DMS53 (cell line): ENCODE results near the gene CELF5.
"Not testable (repeated sequence)": the region's sequence is repeated elsewhere in the genome, so short reads cannot be mapped to it uniquely, and the experiment has no call there.

Experiments used
- DNase-seq: peaks from one replicate; lab custom pipeline; 2025; lab: John Stamatoyannopoulos, UW

CELF5 gene

DNA sequence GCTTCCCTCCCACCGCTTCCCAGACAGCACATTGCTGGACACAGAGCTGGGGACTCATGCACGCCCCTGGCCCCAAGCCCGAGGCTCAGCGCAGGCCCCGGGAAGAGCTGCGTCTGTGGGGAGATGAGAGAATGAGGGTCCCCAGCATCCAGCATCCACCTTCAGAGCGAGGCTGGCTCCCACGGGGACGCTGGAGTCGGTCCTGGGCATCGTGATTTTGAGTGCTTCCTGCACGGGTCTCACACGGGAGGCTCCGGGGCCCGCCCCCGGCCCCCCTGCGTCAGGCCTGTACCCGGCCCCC lies 34.0 kb upstream of the CELF5 start:
- no peak for DNase-seq

GRCh38 chr19:3190921-3191805 lies 33.3 kb upstream of the CELF5 start:
- no peak for DNase-seq

GRCh38 chr19:3191806-3192104 lies 32.7 kb upstream of the CELF5 start:
- DNase-seq, result not testable (repeated sequence)

GRCh38 chr19:3192228-3192635 lies 32.2 kb upstream of the CELF5 start:
- no peak for DNase-seq

DNA sequence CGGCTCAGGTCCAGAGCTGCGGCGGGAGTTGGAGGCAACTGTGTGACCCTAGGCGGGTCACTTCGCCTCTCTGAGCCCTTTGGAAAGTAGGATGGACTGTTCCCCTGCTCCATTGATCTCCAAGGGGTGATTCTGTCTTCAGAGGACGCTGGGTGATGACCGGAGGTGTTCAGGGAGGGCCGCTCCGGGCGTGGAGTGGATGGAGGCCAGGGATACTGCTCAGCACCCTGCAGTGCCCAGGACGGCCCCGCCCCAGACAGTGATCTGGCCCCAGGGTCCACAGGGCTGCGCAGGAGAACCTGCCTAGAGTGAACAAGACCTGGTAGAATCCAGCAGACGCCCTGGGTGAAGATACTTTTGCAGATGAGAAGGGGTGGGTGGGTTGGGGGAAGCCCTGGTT lies 31.8 kb upstream of the CELF5 start:
- DNase-seq, result no peak

DNA sequence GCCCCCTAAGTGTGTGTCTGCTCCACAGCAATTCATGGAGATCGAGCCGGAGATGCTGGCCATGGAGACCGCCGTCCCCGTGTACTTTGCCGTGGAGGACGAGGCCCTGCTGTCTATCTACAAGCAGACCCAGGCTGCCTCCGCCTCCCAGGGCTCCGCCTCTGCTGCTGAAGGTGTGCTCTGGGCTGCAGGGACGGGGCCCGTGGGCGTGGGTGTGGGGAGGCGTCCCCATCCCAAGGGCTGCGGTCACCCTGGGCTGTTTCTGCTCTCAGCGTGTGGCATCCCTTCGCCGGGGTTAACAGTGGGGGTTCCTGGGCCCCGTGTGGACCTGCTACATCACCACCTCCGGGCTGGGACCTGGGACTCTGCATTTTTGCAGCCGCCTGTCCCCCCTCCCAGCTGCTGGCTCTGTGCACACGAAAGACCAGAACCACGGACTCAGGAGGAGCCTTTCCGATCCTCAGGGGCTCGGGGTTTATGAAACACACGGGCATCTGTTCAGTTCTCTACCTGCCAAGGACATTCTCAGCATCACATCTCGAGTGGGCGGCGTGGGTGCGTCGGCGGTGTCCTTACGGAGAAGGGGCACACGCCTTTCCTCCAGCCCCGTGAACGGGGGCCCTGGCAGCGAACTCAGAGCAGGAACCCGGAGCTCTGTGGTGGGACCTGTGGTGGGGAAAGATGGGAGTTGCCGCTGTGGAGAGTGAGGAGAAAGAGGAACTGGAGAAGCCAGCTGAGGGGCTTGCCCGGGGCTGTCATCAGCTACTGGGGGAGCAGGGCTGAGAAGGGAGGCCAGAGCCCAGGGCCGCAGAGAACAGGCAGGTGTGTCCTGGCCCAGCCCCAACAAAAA lies 31.0 kb upstream of the CELF5 start:
- no peak for DNase-seq

GRCh38 chr19:3194106-3195087 lies 30.1 kb upstream of the CELF5 start:
- no peak for DNase-seq

GRCh38 chr19:3196064-3196932 lies 28.2 kb upstream of the CELF5 start:
- DNase-seq, result no peak

DNA sequence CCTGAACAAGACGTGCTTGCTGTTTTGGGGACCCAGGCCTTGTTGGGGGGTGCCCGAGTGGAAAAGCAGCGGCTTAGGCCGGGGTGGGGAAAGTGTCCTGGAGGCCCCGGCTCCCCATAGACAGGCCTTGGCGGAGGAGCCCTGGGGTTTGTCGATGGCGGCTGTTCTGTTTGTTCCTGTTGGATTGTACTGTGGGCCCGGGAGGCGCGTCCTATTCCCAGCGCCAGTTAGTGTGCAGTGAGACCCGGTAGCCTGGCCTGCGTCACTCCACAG lies 27.6 kb upstream of the CELF5 start:
- DNase-seq, result no peak

DNA sequence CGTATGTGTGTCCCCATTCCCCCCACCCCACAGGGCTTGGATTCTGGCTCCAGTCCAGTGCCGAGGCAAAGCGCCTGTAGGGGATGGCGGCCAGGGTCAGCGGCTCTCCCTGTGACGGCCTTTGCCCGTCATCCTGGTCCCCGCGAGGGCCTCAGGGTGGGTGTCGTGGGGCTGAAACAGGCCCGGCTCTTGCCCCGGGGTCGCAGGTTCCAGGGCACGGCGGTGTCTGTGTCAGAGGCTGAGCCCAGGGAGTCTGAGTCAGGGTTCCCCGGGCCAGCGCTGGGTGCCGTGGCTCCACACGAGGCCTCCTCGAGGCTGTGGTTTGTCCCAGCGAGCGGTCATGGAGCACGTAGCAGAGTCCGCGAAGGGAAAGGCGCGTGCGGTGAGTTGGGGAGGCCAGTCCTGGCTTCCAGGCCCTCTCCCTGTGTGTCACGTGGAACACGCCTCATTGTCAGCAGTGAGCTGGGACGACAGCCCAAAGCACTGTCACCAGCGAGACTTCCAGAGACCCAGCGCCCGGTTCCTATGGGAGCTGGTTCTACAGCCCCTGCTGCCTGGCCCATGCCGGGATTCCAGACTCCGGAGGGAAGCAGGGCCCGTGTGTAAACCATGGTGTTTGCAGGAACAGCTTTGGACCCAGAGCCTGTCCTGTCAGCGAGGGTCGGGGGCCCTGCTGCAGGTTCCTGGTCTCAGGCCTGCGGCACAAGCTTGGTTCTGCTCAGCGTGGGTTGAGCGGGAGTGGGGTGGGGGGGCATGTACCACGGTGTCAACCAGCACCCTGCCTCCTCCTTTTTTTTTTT lies 25.4 kb upstream of the CELF5 start:
- no peak for DNase-seq

DNA sequence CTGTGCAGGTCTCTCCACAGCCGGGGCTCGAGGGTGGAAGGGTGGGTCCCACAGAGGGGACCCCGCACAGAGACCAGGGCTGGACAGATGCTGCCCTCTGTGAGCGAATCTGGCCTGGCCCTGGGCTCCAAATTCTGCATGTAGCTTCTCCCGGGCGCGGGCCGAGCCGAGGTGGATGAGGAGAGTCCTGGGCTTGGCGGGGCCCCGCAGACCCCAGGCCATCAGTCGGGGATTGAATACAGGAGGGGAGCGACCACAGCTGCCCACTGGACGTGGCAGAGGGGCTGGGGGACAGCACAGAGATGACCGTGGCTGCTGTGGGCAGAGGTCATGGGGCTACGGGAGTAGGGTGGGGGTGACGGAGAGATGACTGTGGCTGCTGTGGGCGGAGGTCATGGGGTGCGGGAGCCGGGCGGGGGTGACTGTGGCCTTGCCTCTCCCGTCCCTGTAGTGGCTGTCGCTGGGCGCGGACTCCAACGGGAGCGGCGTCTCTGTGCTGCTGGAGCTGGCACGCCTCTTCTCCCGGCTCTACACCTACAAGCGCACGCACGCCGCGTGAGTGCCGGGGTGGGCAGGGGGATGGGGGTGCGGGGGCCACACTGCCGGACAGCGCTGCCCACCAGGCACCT lies 23.3 kb upstream of the CELF5 start:
- no peak for DNase-seq

DNA sequence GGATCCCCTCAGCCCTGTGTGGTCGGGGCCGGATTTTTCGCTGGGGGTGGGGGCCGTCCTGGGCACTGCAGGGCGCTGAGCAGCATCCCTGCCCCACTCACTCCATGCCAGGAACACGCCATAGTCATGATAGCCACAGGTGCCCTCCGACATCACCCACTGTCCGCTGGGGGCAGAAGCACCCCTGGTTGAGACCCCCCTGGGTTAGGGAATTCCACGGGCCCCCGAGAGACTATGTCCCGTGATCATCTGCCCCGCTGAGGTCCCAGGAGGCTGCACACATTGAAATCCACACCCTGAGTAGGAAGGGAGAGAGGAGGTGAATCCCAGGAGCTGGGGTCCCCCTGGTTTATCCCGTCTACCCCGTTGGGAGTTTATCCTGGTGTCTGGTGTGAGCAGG lies 22.6 kb upstream of the CELF5 start:
- no peak for DNase-seq

GRCh38 chr19:3202346-3202745 lies 22.1 kb upstream of the CELF5 start:
- DNase-seq, result no peak

DNA sequence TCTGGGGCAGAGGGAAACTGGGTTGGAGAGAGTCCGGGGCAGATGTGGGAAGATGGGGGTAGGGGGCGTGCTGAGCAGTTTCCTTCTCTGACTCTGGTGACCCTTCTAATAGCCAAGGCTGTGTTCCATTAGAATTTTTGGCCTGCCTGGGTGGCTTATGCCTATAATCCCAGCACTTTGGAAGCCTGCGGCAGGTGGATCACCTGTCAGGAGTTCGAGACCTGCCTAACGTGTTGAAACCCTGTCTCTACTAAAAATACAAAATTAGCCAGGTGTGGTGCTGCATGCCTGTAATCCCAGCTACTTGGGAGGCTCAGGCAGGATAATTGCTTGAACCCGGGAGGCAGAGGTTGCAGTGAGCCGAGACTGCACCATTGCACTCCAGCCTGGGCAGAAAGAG lies 21.6 kb upstream of the CELF5 start:
- DNase-seq, result not testable (repeated sequence)

DNA sequence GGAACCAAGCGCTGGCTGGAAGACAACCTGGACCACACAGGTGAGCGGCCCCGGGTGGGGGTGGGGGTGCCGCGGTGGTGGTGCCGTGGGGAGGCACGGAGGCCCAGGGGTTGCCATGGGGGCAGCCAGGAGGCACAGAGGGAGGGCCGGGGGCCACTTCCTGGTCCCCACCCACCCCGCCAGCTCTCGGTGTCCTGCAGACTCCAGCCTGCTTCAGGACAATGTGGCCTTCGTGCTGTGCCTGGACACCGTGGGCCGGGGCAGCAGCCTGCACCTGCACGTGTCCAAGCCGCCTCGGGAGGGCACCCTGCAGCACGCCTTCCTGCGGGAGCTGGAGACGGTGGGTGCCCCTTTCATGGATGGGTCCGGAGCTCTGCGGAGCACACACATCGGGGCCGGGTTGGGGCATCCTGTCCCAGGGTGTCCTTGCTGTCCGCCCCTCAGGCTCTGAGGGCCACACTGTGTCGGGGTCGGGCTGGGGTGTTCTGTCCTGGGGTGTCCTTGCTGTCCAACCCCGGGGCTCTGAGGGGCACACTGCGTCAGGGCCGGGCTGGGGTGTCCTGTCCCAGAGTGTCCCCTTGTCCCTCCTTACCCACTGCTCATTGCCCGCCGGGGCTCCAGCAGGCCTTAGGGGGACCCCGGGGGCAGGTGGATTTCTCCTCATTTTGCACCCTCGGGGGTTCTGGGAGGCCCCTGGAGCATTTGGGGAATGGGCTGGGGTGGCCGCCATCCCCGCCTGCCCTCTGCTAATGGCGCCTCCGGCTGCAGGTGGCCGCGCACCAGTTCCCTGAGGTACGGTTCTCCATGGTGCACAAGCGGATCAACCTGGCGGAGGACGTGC lies 20.4 kb upstream of the CELF5 start:
- DNase-seq, result no peak

DNA sequence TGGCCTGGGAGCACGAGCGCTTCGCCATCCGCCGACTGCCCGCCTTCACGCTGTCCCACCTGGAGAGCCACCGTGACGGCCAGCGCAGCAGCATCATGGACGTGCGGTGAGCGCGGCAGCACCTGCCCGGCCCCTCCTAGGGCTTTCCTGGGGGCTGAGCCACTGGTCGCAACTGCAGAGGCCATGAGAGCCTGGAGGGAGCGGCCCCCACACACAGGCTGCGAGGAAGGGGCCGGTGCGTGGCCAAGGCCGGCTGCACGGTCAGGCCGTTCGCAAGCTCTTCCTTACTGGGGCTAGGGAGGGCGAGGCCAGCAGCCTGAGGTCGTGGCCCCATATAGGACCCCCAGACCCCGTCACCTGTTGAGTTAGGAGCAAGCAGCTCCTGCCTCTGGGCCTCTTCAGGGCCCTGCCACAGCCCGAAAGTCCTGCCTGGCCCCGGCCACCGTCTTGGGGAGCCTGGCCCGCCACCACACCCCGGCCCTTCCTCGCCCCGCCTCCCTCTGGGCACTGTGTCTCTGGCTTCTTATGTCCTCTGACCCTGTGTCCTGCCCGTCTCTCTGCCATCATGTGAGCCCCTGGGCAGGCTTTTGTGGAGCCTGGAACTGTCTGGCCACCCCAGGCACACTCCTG lies 19.7 kb upstream of the CELF5 start:
- no peak for DNase-seq

GRCh38 chr19:3206216-3206953 lies 18.1 kb upstream of the CELF5 start:
- no peak for DNase-seq
